ENCODE measurements around the gene LRRFIP1.

Gene LRRFIP1

GRCh38 chr2:237712477-237713377 is 85.3 kb downstream of the LRRFIP1 start:
- H3K4me3 ChIP-seq (ENCODE audit: low read depth, low read length) = no peak overlapping the region
- no peak for TF ChIP-seq CTCF (IDR thresholded peaks at IDR 0.05; ENCODE audit: borderline replicate concordance, insufficient read depth, low read depth, low read length)

- no peak overlapping the region for H3K4me3 ChIP-seq (ENCODE audit: low read depth, low read length)
- no peak for TF ChIP-seq CTCF (IDR thresholded peaks at IDR 0.05; ENCODE audit: borderline replicate concordance, insufficient read depth, low read depth, low read length)
These were observed 87.5 kb downstream of the LRRFIP1 start for GRCh38 chr2:237714690-237715458.

GRCh38 chr2:237715459-237715947 is 88.1 kb downstream of the LRRFIP1 start:
- no peak for TF ChIP-seq CTCF (IDR thresholded peaks at IDR 0.05; ENCODE audit: borderline replicate concordance, insufficient read depth, low read depth, low read length)
- no peak overlapping the region for H3K4me3 ChIP-seq (ENCODE audit: low read depth, low read length)

- no peak for TF ChIP-seq CTCF (IDR thresholded peaks at IDR 0.05; ENCODE audit: borderline replicate concordance, insufficient read depth, low read depth, low read length)
- H3K4me3 ChIP-seq (ENCODE audit: low read depth, low read length) = no peak overlapping the region
These were observed 88.6 kb downstream of the LRRFIP1 start for GRCh38 chr2:237716011-237716410.

GRCh38 chr2:237717366-237718276 is 90.2 kb downstream of the LRRFIP1 start:
- no peak overlapping the region for H3K4me3 ChIP-seq (ENCODE audit: low read depth, low read length)
- no peak for TF ChIP-seq CTCF (IDR thresholded peaks at IDR 0.05; ENCODE audit: borderline replicate concordance, insufficient read depth, low read depth, low read length)

GRCh38 chr2:237718277-237718634 is 90.9 kb downstream of the LRRFIP1 start:
- no peak overlapping the region for H3K4me3 ChIP-seq (ENCODE audit: low read depth, low read length)
- TF ChIP-seq CTCF (IDR thresholded peaks at IDR 0.05; ENCODE audit: borderline replicate concordance, insufficient read depth, low read depth, low read length) = no peak

All from GM12875 (cell line).